Urinary bladder (tissue), 4 donors: Measurements from ENCODE around the gene LIMS3. TPM values are rescaled to one million over a fixed set of nuclear protein-coding genes. Genes with fewer than 3 reads are reported as not detected.
"Not testable (repeated sequence)": the region's sequence is repeated elsewhere in the genome, so short reads cannot be mapped to it uniquely, and the experiment has no call there.

ENCODE experiments used
- DNase-seq: peaks from one replicate; pipeline ENCODE4 v3.0.0-alpha.2; 2015; ENCODE audit errors: extremely low spot score
- H3K27ac ChIP-seq: one replicate; pipeline ENCODE4 v1.5.1; 2013; ENCODE audit warnings: low read depth, mild to moderate bottlenecking, moderate library complexity
- H3K36me3 ChIP-seq: one replicate; pipeline ENCODE4 v1.6.1; 2013; ENCODE audit warnings: mild to moderate bottlenecking, moderate library complexity; ENCODE audit not compliant: insufficient read depth
- H3K4me1 ChIP-seq: one replicate; pipeline ENCODE4 v1.6.1; 2013; ENCODE audit warnings: mild to moderate bottlenecking, moderate library complexity; ENCODE audit not compliant: insufficient read depth
- H3K4me3 ChIP-seq: one replicate; pipeline ENCODE4 v1.5.1; 2013; ENCODE audit warnings: low read depth, low read length
- WGBS: extraction: QIAGEN DNeasy Blood & Tissue Kit; methylation state at CpG from one replicate; pipeline ENCODE4 v1.1.7; 2013; 5-methylcytosine and 5-hydroxymethylcytosine counted together
- polyA plus RNA-seq: library from polyadenylated mRNA; stranded (reverse); fragments of 200-250 nt; gene quantifications from one replicate; pipeline ENCODE4 v1.2.3, GENCODE V29; 2013
- total RNA-seq: library from RNA; depleted of rRNA; stranded (reverse); fragments of >200 nt; gene quantifications from one replicate; pipeline ENCODE4 v1.2.3, GENCODE V29; 2014
- donor health status: healthy with polysubstance abuse.
- donor health status: healthy.

The LIMS3 gene
- total and polyA plus RNA-seq, 2 donors: 1.1 to 13.5 TPM

DNA sequence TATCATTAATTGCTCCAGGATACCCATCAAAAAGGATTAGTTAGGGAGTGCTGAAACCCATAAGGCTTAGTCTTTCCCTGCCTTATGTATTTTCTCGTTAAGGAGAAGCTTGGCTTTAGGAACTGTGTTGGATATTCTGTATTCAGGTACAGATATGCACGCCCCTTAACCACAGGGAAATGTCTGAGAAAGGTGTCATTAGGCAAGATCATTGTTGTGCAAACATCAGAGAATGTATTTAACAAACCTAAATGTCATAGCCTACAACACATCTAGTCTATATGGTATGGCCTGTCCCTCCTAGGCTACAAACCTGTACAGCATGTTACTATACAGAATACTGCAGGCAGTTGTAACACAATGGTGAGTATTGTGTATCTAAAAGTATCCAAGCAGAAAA, 10.1 kb downstream of the LIMS3 start:
- H3K27ac ChIP-seq, H3K4me1 ChIP-seq, H3K4me3 ChIP-seq, H3K36me3 ChIP-seq, DNase-seq: not testable (repeated sequence)
- no CpG with 5 or more reads among the region's 2 CpGs for WGBS

DNA sequence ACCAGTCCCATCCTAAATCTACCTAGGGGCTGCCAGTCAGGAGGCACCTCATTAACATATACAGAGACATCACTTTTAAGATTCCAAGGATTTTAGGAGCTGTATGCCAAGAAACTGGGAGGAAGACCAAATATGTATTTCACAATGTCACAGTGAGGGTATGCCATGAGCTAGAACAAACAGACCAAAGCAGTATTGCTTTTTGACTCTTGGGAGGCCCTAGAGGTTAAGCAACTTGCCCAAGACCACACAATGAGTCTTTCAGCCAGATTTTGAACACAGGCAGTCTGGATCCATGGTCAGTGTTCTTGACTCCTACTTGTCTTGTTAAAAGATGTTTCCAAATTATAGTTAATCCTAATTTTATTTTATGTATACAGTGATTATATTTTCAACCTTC, 12.3 kb downstream of the LIMS3 start:
- not testable (repeated sequence) for H3K27ac ChIP-seq, DNase-seq, H3K4me3 ChIP-seq, H3K36me3 ChIP-seq, H3K4me1 ChIP-seq

GRCh38 chr2:109913911-109914310, 15.4 kb downstream of the LIMS3 start:
- H3K27ac ChIP-seq, H3K36me3 ChIP-seq, DNase-seq, H3K4me3 ChIP-seq, H3K4me1 ChIP-seq: not testable (repeated sequence)
- WGBS: 94% methylated on average over 1 of the region's 2 CpGs

GRCh38 chr2:109914552-109914951, 16.1 kb downstream of the LIMS3 start:
- not testable (repeated sequence) for H3K36me3 ChIP-seq, DNase-seq, H3K4me3 ChIP-seq, H3K27ac ChIP-seq, H3K4me1 ChIP-seq
- WGBS: no CpG with 5 or more reads among the region's 7 CpGs

DNA sequence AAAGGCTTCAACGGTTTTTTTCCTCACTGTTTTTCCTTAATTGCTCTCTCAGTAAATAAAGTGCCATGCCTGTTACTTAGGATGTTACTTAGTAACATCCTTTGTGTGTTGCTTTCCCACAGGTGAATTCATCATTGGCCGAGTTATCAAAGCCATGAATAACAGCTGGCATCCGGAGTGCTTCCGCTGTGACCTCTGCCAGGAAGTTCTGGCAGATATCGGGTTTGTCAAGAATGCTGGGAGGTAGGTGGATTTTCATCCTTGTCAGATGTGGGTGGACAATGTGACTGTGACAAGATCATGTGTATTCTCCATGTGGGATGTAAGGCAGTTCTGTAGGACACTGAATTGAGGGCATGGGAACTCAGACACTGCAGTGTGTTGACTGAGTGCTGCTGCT, 17.3 kb downstream of the LIMS3 start:
- H3K4me1 ChIP-seq, DNase-seq: not testable (repeated sequence)
- no CpG with 5 or more reads among the region's 5 CpGs for WGBS

DNA sequence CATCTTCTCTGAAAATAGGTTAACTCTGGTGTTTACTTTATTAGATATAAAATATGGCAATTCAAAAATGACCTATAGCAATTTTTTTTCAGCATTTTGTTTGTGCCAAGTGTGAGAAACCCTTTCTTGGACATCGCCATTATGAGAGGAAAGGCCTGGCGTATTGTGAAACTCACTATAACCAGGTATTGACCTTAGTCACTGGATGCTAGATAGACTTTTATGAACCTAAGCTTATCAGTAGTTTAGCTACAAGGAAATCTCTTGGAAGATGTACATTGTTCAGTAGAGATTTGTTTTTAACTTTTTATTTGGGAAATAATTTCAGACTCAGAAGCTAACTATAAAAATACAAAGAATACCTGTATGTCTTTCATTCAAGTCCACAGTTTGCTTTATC, 21.7 kb downstream of the LIMS3 start:
- H3K4me1 ChIP-seq, H3K4me3 ChIP-seq, H3K36me3 ChIP-seq, H3K27ac ChIP-seq, DNase-seq: not testable (repeated sequence)
- no CpG with 5 or more reads among the region's 2 CpGs for WGBS

More for the DNA sequence above, 17.3 kb downstream of the LIMS3 start:
- not testable (repeated sequence) for H3K36me3 ChIP-seq, H3K27ac ChIP-seq, H3K4me3 ChIP-seq

GRCh38 chr2:109921543-109922384, 23.3 kb downstream of the LIMS3 start:
- H3K4me3 ChIP-seq, H3K4me1 ChIP-seq, H3K27ac ChIP-seq, H3K36me3 ChIP-seq, DNase-seq: not testable (repeated sequence)
- no CpG with 5 or more reads among the region's 7 CpGs for WGBS

GRCh38 chr2:109924481-109924880, 26.0 kb downstream of the LIMS3 start:
- WGBS: no CpG with 5 or more reads among the region's 2 CpGs
- not testable (repeated sequence) for H3K27ac ChIP-seq, H3K4me3 ChIP-seq, H3K4me1 ChIP-seq, DNase-seq, H3K36me3 ChIP-seq

GRCh38 chr2:109927803-109928202, 29.3 kb downstream of the LIMS3 start:
- no CpG with 5 or more reads among the region's 4 CpGs for WGBS
- not testable (repeated sequence) for H3K4me3 ChIP-seq

GRCh38 chr2:109929222-109929621, 30.7 kb downstream of the LIMS3 start:
- not testable (repeated sequence) for H3K4me3 ChIP-seq
- no CpG with 5 or more reads among the region's 1 CpG for whole genome bisulfite sequencing

More at GRCh38 chr2:109927803-109928202, 29.3 kb downstream of the LIMS3 start:
- H3K27ac ChIP-seq, H3K36me3 ChIP-seq, DNase-seq, H3K4me1 ChIP-seq: not testable (repeated sequence)

DNA sequence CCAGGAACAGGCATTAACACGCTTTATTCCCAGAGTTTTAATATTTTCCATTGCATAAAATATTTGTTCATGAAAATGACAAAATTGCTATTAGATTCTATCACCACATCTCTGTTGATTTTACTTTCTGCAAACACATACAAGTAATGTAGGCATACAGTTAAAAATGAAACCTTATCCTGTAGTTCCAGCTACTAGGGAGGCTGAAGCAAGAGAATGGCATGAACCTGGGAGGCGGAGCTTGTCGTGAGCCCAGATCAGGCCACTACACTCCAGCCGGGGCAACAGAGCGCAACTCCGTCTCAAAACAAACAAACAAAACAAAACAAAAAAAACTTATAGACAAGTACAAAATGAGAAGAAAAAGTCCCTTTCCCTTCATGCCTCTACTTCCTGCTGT, 38.0 kb downstream of the LIMS3 start:
- not testable (repeated sequence) for H3K4me3 ChIP-seq, H3K27ac ChIP-seq, H3K4me1 ChIP-seq, H3K36me3 ChIP-seq, DNase-seq
- no CpG with 5 or more reads among the region's 6 CpGs for WGBS

More at GRCh38 chr2:109929222-109929621, 30.7 kb downstream of the LIMS3 start:
- H3K4me1 ChIP-seq, H3K36me3 ChIP-seq, H3K27ac ChIP-seq, DNase-seq: not testable (repeated sequence)

- DNase-seq: not testable (repeated sequence)
- WGBS: no CpG with 5 or more reads among the region's 3 CpGs
These were observed 46.9 kb downstream of the LIMS3 start for GRCh38 chr2:109945362-109945761.

GRCh38 chr2:109947262-109947958, 48.9 kb downstream of the LIMS3 start:
- not testable (repeated sequence) for H3K27ac ChIP-seq, H3K4me1 ChIP-seq, DNase-seq, H3K36me3 ChIP-seq, H3K4me3 ChIP-seq
- WGBS: no CpG with 5 or more reads among the region's 71 CpGs

More at GRCh38 chr2:109945362-109945761, 46.9 kb downstream of the LIMS3 start:
- H3K27ac ChIP-seq, H3K36me3 ChIP-seq, H3K4me1 ChIP-seq, H3K4me3 ChIP-seq: not testable (repeated sequence)

DNA sequence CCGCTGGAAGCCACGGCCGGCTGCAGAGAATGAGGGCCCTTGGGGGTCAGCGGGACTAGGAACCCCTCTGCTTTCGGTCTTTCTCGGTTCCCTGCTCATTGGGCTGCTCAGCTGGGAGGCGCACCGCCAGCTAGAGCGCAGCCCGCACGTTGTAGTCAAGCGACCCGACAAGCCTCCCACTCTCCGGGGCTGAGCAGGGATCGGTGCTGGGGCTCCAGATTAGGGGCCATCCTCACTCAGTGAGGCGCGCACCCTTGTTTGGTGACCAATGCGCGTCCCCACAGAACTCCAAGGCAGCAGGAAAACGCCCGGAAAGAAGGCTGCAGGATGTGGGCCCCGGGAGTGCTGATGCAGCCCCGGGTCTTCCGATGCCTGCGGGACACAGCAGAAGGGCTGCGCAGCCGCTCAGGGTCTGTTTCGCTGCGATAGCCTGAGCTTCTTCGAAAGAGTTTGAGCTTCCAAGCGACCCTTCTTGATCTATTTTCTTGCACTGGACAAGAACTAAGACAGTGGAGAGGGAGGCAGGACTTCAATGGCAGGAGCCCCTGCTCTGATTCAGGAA, 49.6 kb downstream of the LIMS3 start:
- H3K4me3 ChIP-seq, H3K4me1 ChIP-seq, H3K36me3 ChIP-seq, H3K27ac ChIP-seq, DNase-seq: not testable (repeated sequence)
- no CpG with 5 or more reads among the region's 31 CpGs for WGBS
